ENCODE results near the gene MYOZ3. TPM values are rescaled to one million over a fixed set of nuclear protein-coding genes. Genes with fewer than 3 reads are reported as not detected.

Gene MYOZ3
- total RNA-seq, 1 experiment from 2014 or later = 1.7 TPM

- H3K36me3 ChIP-seq (ENCODE audit: control insufficient read depth, insufficient read depth, low read length) = no peaks in the 10 kb centered on the region
- in situ Hi-C loops (cut with HindIII; ENCODE audit: low pct_unique_long_range_greater_than_20kb, low sequenced_read_pairs) = no loop called here
- no peak for DNase-seq (ENCODE audit: low read depth, low spot score)
- TF ChIP-seq CTCF (IDR thresholded peaks at IDR 0.05) (no peak), TCF7L2 (IDR thresholded peaks at IDR 0.05; ENCODE audit: low read depth, low read length) (no peak), REST (IDR thresholded peaks at IDR 0.05; ENCODE audit: insufficient read depth in 1 of 2, low read depth in 2 of 2, low read length in 1 of 2) (no peak), SIN3A (IDR thresholded peaks at IDR 0.05; ENCODE audit: borderline replicate concordance, insufficient read depth, low read depth, low read length) (no peak), POLR2AphosphoS5 (IDR thresholded peaks at IDR 0.05; ENCODE audit: low read depth, low read length) (no peak)
- POLR2A ChIA-PET = no interaction called here
- peak overlapping the region; percentile 97 for H3K27ac ChIP-seq (ENCODE audit: low read length)
- CTCF ChIA-PET = no interaction called here
- H3K4me1 ChIP-seq (ENCODE audit: control insufficient read depth, insufficient read depth, low read length) = peaks cover 98% of the 10 kb centered on the region
- BruUV-seq (replicated peaks) = no TSS peak
- no peaks in the 10 kb centered on the region for H3K27me3 ChIP-seq (ENCODE audit: control insufficient read depth, insufficient read depth, low read length)
- ATAC-seq = no peak
- intact Hi-C loops (cut with micrococcal nuclease; ENCODE audit: unreplicated experiment) = no loop called here
- H3K4me3 ChIP-seq (ENCODE audit: low read depth in 2 of 2, low read length in 2 of 2) = no peak overlapping the region; a peak in 1 of 4 replicates
- no peaks in the 10 kb centered on the region for H3K9me3 ChIP-seq (ENCODE audit: control insufficient read depth, insufficient read depth, low read depth, low read length)
These were observed 24.4 kb upstream of the MYOZ3 start for GRCh38 chr5:150636391-150637244.

- ATAC-seq (peak; percentile 52), DNase-seq (ENCODE audit: low read depth, low spot score) (no peak)
- no TSS peak for BruUV-seq (replicated peaks)
- no peaks in the 10 kb centered on the region for H3K27me3 ChIP-seq (ENCODE audit: control insufficient read depth, insufficient read depth, low read length)
- H3K27ac ChIP-seq (ENCODE audit: low read length) = peak overlapping the region; percentile 97
- H3K4me1 ChIP-seq (ENCODE audit: control insufficient read depth, insufficient read depth, low read length) = peaks cover 98% of the 10 kb centered on the region
- POLR2A ChIA-PET = no interaction called here
- TF ChIP-seq SIN3A (IDR thresholded peaks at IDR 0.05; ENCODE audit: borderline replicate concordance, insufficient read depth, low read depth, low read length) (peak; percentile 93), TCF7L2 (IDR thresholded peaks at IDR 0.05; ENCODE audit: low read depth, low read length) (peak; percentile 90), POLR2AphosphoS5 (IDR thresholded peaks at IDR 0.05; ENCODE audit: low read depth, low read length) (peak; percentile 83), CTCF (IDR thresholded peaks at IDR 0.05) (no peak), REST (IDR thresholded peaks at IDR 0.05; ENCODE audit: insufficient read depth in 1 of 2, low read depth in 2 of 2, low read length in 1 of 2) (peak; percentile 79 to 87; a peak in 3 of 4 replicates)
- H3K36me3 ChIP-seq (ENCODE audit: control insufficient read depth, insufficient read depth, low read length) = no peaks in the 10 kb centered on the region
- no peaks in the 10 kb centered on the region for H3K9me3 ChIP-seq (ENCODE audit: control insufficient read depth, insufficient read depth, low read depth, low read length)
- in situ Hi-C loops (cut with HindIII; ENCODE audit: low pct_unique_long_range_greater_than_20kb, low sequenced_read_pairs) = no loop called here
- peak overlapping the region; percentile 20 to 41 for H3K4me3 ChIP-seq (ENCODE audit: low read depth in 2 of 2, low read length in 2 of 2)
- CTCF ChIA-PET = no interaction called here
- intact Hi-C loops (cut with micrococcal nuclease; ENCODE audit: unreplicated experiment) = no loop called here
These were observed 23.6 kb upstream of the MYOZ3 start for GRCh38 chr5:150637245-150638052.
